Measurements from ENCODE around the gene PDE2A.

The PDE2A gene

GRCh38 chr11:72658989-72659640 lies 15.1 kb downstream of the PDE2A start:
- TF ChIP-seq, protein P1, sequence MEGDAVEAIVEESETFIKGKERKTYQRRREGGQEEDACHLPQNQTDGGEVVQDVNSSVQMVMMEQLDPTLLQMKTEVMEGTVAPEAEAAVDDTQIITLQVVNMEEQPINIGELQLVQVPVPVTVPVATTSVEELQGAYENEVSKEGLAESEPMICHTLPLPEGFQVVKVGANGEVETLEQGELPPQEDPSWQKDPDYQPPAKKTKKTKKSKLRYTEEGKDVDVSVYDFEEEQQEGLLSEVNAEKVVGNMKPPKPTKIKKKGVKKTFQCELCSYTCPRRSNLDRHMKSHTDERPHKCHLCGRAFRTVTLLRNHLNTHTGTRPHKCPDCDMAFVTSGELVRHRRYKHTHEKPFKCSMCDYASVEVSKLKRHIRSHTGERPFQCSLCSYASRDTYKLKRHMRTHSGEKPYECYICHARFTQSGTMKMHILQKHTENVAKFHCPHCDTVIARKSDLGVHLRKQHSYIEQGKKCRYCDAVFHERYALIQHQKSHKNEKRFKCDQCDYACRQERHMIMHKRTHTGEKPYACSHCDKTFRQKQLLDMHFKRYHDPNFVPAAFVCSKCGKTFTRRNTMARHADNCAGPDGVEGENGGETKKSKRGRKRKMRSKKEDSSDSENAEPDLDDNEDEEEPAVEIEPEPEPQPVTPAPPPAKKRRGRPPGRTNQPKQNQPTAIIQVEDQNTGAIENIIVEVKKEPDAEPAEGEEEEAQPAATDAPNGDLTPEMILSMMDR (IDR thresholded peaks at IDR 0.05; ENCODE audit: low read depth, low read length, missing control alignments) = no peak
- H3K27ac ChIP-seq = no peak overlapping the region
- H3K36me3 ChIP-seq (replicated peaks) = no peaks in the 10 kb centered on the region
- DNase-seq = no peak
- in situ Hi-C loops (cut with HindIII; ENCODE audit: low pct_ligation_motif_present, low sequenced_read_pairs) = no loop called here
- H3K4me3 ChIP-seq (ENCODE audit: low read depth, low read length) = no peak overlapping the region
- H3K27me3 ChIP-seq (replicated peaks) = no peaks in the 10 kb centered on the region

- in situ Hi-C loops (cut with HindIII; ENCODE audit: low pct_ligation_motif_present, low sequenced_read_pairs) = no loop called here
- H3K27me3 ChIP-seq (replicated peaks) = no peaks in the 10 kb centered on the region
- H3K4me3 ChIP-seq (ENCODE audit: low read depth, low read length) = no peak overlapping the region
- TF ChIP-seq, protein P1 (IDR thresholded peaks at IDR 0.05; ENCODE audit: low read depth, low read length, missing control alignments) = no peak
- H3K27ac ChIP-seq = no peak overlapping the region
- no peaks in the 10 kb centered on the region for H3K36me3 ChIP-seq (replicated peaks)
- DNase-seq = no peak
Observed at GRCh38 chr11:72657411-72658100, 16.7 kb downstream of the PDE2A start.

- TF ChIP-seq, protein P1 (IDR thresholded peaks at IDR 0.05; ENCODE audit: low read depth, low read length, missing control alignments) = no peak
- in situ Hi-C loops (cut with HindIII; ENCODE audit: low pct_ligation_motif_present, low sequenced_read_pairs) = no loop called here
Observed at GRCh38 chr11:72655896-72656464, 18.2 kb downstream of the PDE2A start.

GRCh38 chr11:72655014-72655413 lies 19.2 kb downstream of the PDE2A start:
- TF ChIP-seq, protein P1 (IDR thresholded peaks at IDR 0.05; ENCODE audit: low read depth, low read length, missing control alignments) = no peak
- Histone ChIP-seq H3K4me3 (ENCODE audit: low read depth, low read length) (no peak overlapping the region), H3K27me3 (replicated peaks) (no peaks in the 10 kb centered on the region), H3K36me3 (replicated peaks) (no peaks in the 10 kb centered on the region), H3K27ac (no peak overlapping the region)
- in situ Hi-C loops (cut with HindIII; ENCODE audit: low pct_ligation_motif_present, low sequenced_read_pairs) = no loop called here
- DNase-seq = no peak

More at GRCh38 chr11:72655896-72656464, 18.2 kb downstream of the PDE2A start:
- no peak for DNase-seq
- Histone ChIP-seq H3K36me3 (replicated peaks) (no peaks in the 10 kb centered on the region), H3K27ac (no peak overlapping the region), H3K27me3 (replicated peaks) (no peaks in the 10 kb centered on the region), H3K4me3 (ENCODE audit: low read depth, low read length) (no peak overlapping the region)

GRCh38 chr11:72653649-72654048 lies 20.6 kb downstream of the PDE2A start:
- no peaks in the 10 kb centered on the region for H3K27me3 ChIP-seq (replicated peaks)
- no peak overlapping the region for H3K27ac ChIP-seq
- TF ChIP-seq, protein P1 (IDR thresholded peaks at IDR 0.05; ENCODE audit: low read depth, low read length, missing control alignments) = no peak
- in situ Hi-C loops (cut with HindIII; ENCODE audit: low pct_ligation_motif_present, low sequenced_read_pairs) = no loop called here
- no peak overlapping the region for H3K4me3 ChIP-seq (ENCODE audit: low read depth, low read length)
- DNase-seq = no peak
- no peaks in the 10 kb centered on the region for H3K36me3 ChIP-seq (replicated peaks)

All from brain microvascular endothelial cell (primary cell).